Ovary (tissue), 9 donors: Measurements from ENCODE around the gene TUBGCP5. TPM values are rescaled to one million over a fixed set of nuclear protein-coding genes. Genes with fewer than 3 reads are reported as not detected.

Experiments
- DNase-seq, 5 donors: peaks; one replicate each; pipeline ENCODE4 v3.0.0-alpha.2; 2019 to 2020
- H3K27ac ChIP-seq, 2 donors: fragments of 200-600 bp; one replicate each; pipeline versions ENCODE4 v1.5.1 to v1.8.0; 2019 to 2022
- H3K27me3 ChIP-seq: fragments of 200-600 bp; one replicate; pipeline ENCODE4 v1.8.0; 2022
- H3K36me3 ChIP-seq: fragments of 200-600 bp; sonication (generic); one replicate; pipeline ENCODE4 v1.5.1; 2019
- H3K4me1 ChIP-seq: one replicate; pipeline ENCODE4 v1.8.1; 2013; ENCODE audit warnings: mild to moderate bottlenecking, moderate library complexity; ENCODE audit not compliant: insufficient read depth
- H3K4me3 ChIP-seq: fragments of 200-600 bp; sonication (generic); one replicate; pipeline ENCODE4 v1.5.1; 2017
- H3K9me3 ChIP-seq, 2 donors: fragments of 200-600 bp in 1 of 2; sonication (generic) in 1 of 2; one replicate each; pipeline versions ENCODE4 v1.5.1 to v1.8.1; 2013 to 2019; ENCODE audit warnings: mild to moderate bottlenecking in 1 of 2, moderate library complexity in 1 of 2
- CTCF ChIP-seq, 3 donors: fragments of 450-650 bp in 2 of 3; fragments of 200-600 bp in 1 of 3; IDR thresholded peaks; one replicate each; pipeline versions ENCODE4 v1.5.1 to v1.8.0; 2016 to 2022; ENCODE audit warnings: antibody characterized with exemption in 3 of 3, mild to moderate bottlenecking in 1 of 3
- EP300 ChIP-seq: sonication (generic); formaldehyde crosslinking; IDR thresholded peaks from one replicate; pipeline ENCODE4 v1.6.1; 2017; ENCODE audit warnings: antibody characterized with exemption
- POLR2A ChIP-seq: fragments of 450-650 bp; IDR thresholded peaks from one replicate; pipeline ENCODE4 v1.6.1; 2017; ENCODE audit warnings: antibody characterized with exemption, mild to moderate bottlenecking, moderate library complexity
- WGBS, 3 donors: extraction: QIAGEN DNeasy Blood & Tissue Kit in 1 of 3; methylation state at CpG; one replicate each; pipeline versions ENCODE4 v1.1.5 to v1.1.7; 2013 to 2017; 5-methylcytosine and 5-hydroxymethylcytosine counted together
- intact Hi-C, 4 donors: fragments of 100-400 bp; cut with DNase I; formaldehyde crosslinking; loops; one replicate each; pipeline versions ENCODE4 v1.11.0 to v1.15.1; 2022 to 2023
- polyA plus RNA-seq, 2 donors: library from polyadenylated mRNA; stranded (reverse); fragments of 200-250 nt in 1 of 2; fragments of 350-450 nt in 1 of 2; fragmentation: Illumina TruSeq in 1 of 2; extraction: RNeasy Lipid Tissue Mini Kit (QIAGEN cat#74804) in 1 of 2; gene quantifications; one replicate each; pipeline ENCODE4 v1.2.3, GENCODE V29; 2013 to 2014
- total RNA-seq, 7 donors: library from RNA; depleted of rRNA in 2 of 7; stranded (reverse); fragments of >200 nt in 2 of 7; fragmentation: NEBNext Ultra II Directional in 3 of 7; extraction: Animal tissue kit (Norgen Biotek cat#: 25700) in 3 of 7; gene quantifications; one replicate each; pipeline versions ENCODE4 v1.1.0 to v1.2.4, GENCODE V29; 2016 to 2023
- donor health status: DM: no; HTN: no; CAD: no; lungs with moderate emphysema.
- donor health status: DM: no; HTN: no; CAD: no.
- donor health status: Bipolar disorder and iron deficiency.
- donor health status: DM: yes; HTN: yes; CAD: no.
- donor health status: DM: no; HTN: no; CAD: no.
- donor health status: DM: yes; HTN: yes; CAD: no.

Gene TUBGCP5
- total and polyA plus RNA-seq, 9 donors: 8.5 to 25.6 (median 16.1) TPM

GRCh38 chr15:23069496-23070166 is 30.3 kb upstream of the TUBGCP5 start:
- no peak for DNase-seq
- H3K27ac ChIP-seq: no peak overlapping the region
- no peaks in the 10 kb centered on the region for H3K36me3 ChIP-seq
- H3K4me1 ChIP-seq: peaks cover 2% of the 10 kb centered on the region
- WGBS, 3 donors: 89 to 92% (median 91%) methylated on average over 20 of the region's 20 CpGs
- intact Hi-C loops: no loop called here
- no peaks in the 10 kb centered on the region for H3K27me3 ChIP-seq
- no peak overlapping the region for H3K4me3 ChIP-seq
- peaks cover 0 to 4% of the 10 kb centered on the region in 2 donors for H3K9me3 ChIP-seq
- TF ChIP-seq EP300 (no peak), CTCF (IDR thresholded peaks at IDR 0.05) (no peak), POLR2A (no peak)

GRCh38 chr15:23067416-23067815 is 28.0 kb upstream of the TUBGCP5 start:
- DNase-seq: no peak
- H3K4me3 ChIP-seq: no peak overlapping the region
- TF ChIP-seq EP300 (no peak), POLR2A (no peak), CTCF (IDR thresholded peaks at IDR 0.05) (no peak)
- H3K27ac ChIP-seq: no peak overlapping the region
- no peaks in the 10 kb centered on the region for H3K4me1 ChIP-seq
- intact Hi-C loops: no loop called here
- no peaks in the 10 kb centered on the region for H3K27me3 ChIP-seq
- no peaks in the 10 kb centered on the region for H3K36me3 ChIP-seq
- peaks cover 0 to 4% of the 10 kb centered on the region in 2 donors for H3K9me3 ChIP-seq
- WGBS, 3 donors: 92 to 95% (median 95%) methylated on average over 15 of the region's 15 CpGs

- H3K4me1 ChIP-seq: no peaks in the 10 kb centered on the region
- TF ChIP-seq CTCF (IDR thresholded peaks at IDR 0.05) (no peak), POLR2A (no peak), EP300 (no peak)
- H3K9me3 ChIP-seq: peaks cover 0 to 4% of the 10 kb centered on the region in 2 donors
- no peaks in the 10 kb centered on the region for H3K27me3 ChIP-seq
- no peak for DNase-seq
- H3K4me3 ChIP-seq: no peak overlapping the region
- WGBS, 3 donors: 95 to 96% (median 95%) methylated on average over 23 of the region's 23 CpGs
- intact Hi-C loops: no loop called here
- no peak overlapping the region for H3K27ac ChIP-seq
- H3K36me3 ChIP-seq: no peaks in the 10 kb centered on the region
These were observed 26.5 kb upstream of the TUBGCP5 start for GRCh38 chr15:23065836-23066235.

- 74 to 91% (median 84%) methylated on average over 4 to 5 of the region's 5 CpGs for WGBS, 3 donors
- Histone ChIP-seq H3K36me3 (no peaks in the 10 kb centered on the region), H3K27me3 (no peaks in the 10 kb centered on the region), H3K4me1 (no peaks in the 10 kb centered on the region), H3K4me3 (no peak overlapping the region), H3K9me3 (peaks cover 0 to 4% of the 10 kb centered on the region in 2 donors), H3K27ac (no peak overlapping the region)
- TF ChIP-seq POLR2A: no peak
- TF ChIP-seq CTCF (IDR thresholded peaks at IDR 0.05): no peak
- TF ChIP-seq EP300: no peak
- DNase-seq: no peak
- intact Hi-C loops: no loop called here
These were observed 24.8 kb upstream of the TUBGCP5 start for GRCh38 chr15:23064156-23064555.
